Measurements from ENCODE around the gene NQO2.
"Not testable (repeated sequence)": the region's sequence is repeated elsewhere in the genome, so short reads cannot be mapped to it uniquely, and the experiment has no call there.

The NQO2 gene

DNA sequence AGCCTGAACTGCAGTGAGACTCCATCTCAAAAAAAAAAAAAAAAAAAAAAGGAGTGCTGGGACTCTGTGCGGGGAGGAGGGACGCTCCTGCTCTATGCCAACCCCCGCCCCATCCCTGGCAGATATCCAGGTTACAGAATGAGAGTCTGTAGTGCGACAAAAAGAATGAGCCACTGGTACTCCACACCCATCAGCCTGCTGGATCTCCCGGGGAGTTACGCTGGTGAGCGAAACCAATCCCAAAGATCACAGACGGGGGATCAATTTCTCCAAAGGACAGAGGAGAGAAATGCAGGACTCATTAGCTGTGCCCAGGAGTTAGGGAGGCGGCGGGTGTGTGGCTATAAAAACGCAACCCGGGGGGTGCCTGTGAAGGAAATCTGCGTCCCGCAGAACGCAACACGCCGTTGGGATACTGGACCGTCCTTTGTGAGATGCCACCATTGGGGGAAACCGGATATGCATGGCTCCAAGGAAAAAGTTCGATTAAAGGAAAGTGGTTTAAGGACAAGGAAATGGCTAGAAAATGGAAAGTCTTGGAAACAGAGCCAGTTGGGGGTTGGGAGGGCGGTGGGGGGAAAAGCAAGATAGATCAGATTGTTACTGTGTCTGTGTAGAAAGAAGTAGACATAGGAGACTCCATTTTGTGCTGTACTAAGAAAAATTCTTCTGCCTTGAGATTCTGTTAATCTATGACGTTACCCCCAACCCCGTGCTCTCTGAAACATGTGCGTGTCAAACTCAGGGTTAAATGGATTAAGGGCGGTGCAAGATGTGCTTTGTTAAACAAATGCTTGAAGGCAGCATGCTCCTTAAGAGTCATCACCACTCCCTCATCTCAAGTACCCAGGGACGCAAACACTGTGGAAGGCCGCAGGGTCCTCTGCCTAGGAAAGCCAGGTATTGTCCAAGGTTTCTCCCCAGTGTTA, 54.8 kb downstream of the NQO2 start:
- peak overlapping the region; percentile 83 for H3K27ac Mint-ChIP-seq
- not testable (repeated sequence) for H3K36me3 Mint-ChIP-seq, ATAC-seq, H3K4me1 Mint-ChIP-seq, H3K9me3 Mint-ChIP-seq
- peak in 1 of 2 donors; percentile 49 for DNase-seq (ENCODE audit: low spot score in 2 of 2)
- H3K4me3 Mint-ChIP-seq: peak overlapping the region; percentile 72

- H3K36me3 Mint-ChIP-seq; H3K27ac Mint-ChIP-seq; H3K4me3 Mint-ChIP-seq; H3K9me3 Mint-ChIP-seq; ATAC-seq; DNase-seq (ENCODE audit: low spot score in 2 of 2); H3K4me1 Mint-ChIP-seq: not testable (repeated sequence)
Measured at GRCh38 chr6:3055158-3055499, 55.4 kb downstream of the NQO2 start.

DNA sequence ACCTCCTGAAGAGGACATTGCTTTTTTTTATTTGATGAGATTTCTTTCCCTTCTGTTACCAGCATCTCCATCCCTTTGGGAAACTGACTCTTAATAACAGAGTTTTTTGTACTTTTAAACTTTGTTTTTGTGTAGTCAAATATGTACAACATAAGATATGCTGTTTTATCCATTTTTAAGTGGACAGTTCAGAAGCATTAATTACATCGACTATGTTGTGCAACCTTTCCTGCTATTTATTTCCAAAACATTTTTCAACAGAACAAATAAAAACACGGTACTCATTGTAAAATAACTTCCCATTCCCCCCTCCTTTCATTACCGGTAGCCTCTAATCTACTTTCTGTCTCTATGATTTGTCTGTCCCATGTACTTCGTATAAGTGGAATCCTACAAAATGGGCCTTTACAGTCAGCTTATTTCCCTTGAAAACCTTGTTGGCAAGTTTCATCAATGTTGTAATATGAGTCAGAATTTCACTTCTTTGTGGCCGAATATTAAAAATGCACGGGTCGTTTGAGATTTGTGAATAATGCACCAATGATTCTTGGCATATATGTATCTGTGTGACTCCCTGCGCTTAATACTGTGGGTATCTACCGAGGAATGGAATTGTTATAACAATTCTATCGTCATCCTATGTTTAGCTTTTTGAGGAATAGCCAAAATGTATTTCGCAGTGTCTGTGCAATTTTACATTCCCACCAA, 57.5 kb downstream of the NQO2 start:
- Mint-ChIP-seq H3K36me3 (no peaks in the 10 kb centered on the region), H3K4me1 (peaks cover 9% of the 10 kb centered on the region), H3K4me3 (no peak overlapping the region), H3K9me3 (no peaks in the 10 kb centered on the region), H3K27ac (no peak overlapping the region)
- ATAC-seq: no peak
- DNase-seq (ENCODE audit: low spot score in 2 of 2): no peak

DNA sequence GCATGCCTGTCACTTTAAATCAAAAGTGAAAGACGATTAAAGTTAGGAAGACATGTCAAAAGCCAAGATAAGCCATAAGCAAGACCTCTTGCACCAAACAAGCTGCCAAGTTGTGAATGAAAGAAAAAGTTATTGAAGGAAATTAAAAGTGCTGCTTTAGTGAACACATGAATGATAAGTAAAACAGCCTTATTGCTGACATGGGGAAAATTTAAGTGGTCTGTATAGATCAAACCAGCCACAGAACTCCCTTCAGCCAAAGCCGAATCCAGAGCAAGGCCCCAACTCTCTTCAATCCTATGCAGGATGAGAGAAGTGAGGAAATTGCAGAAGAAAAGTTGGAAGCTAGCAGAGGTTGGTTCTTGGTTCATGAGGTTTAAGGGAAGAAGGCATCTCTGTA, 59.3 kb downstream of the NQO2 start:
- ATAC-seq (no peak), DNase-seq (ENCODE audit: low spot score in 2 of 2) (no peak)
- no peak overlapping the region for H3K27ac Mint-ChIP-seq
- H3K4me3 Mint-ChIP-seq: no peak overlapping the region
- no peaks in the 10 kb centered on the region for H3K4me1 Mint-ChIP-seq
- peaks cover 6% of the 10 kb centered on the region for H3K36me3 Mint-ChIP-seq
- no peaks in the 10 kb centered on the region for H3K9me3 Mint-ChIP-seq

GRCh38 chr6:3060092-3060491, 60.4 kb downstream of the NQO2 start:
- H3K27ac Mint-ChIP-seq; H3K9me3 Mint-ChIP-seq; DNase-seq (ENCODE audit: low spot score in 2 of 2); ATAC-seq; H3K4me1 Mint-ChIP-seq; H3K4me3 Mint-ChIP-seq: not testable (repeated sequence)
- H3K36me3 Mint-ChIP-seq: peaks cover 12% of the 10 kb centered on the region

- H3K27ac Mint-ChIP-seq: no peak overlapping the region
- no peak for DNase-seq (ENCODE audit: low spot score in 2 of 2)
- H3K4me3 Mint-ChIP-seq: no peak overlapping the region
- peaks cover 8% of the 10 kb centered on the region for H3K4me1 Mint-ChIP-seq
- H3K9me3 Mint-ChIP-seq: no peaks in the 10 kb centered on the region
- ATAC-seq: peak; percentile 1
- peaks cover 12% of the 10 kb centered on the region for H3K36me3 Mint-ChIP-seq
Measured at GRCh38 chr6:3061501-3061941, 61.8 kb downstream of the NQO2 start.

GRCh38 chr6:3063340-3063732, 63.6 kb downstream of the NQO2 start:
- H3K4me3 Mint-ChIP-seq: peak overlapping the region; percentile 90
- peaks cover 18% of the 10 kb centered on the region for H3K36me3 Mint-ChIP-seq
- H3K4me1 Mint-ChIP-seq: peaks cover 25% of the 10 kb centered on the region
- DNase-seq (ENCODE audit: low spot score in 2 of 2); ATAC-seq; H3K9me3 Mint-ChIP-seq: not testable (repeated sequence)
- peak overlapping the region; percentile 82 for H3K27ac Mint-ChIP-seq

DNA sequence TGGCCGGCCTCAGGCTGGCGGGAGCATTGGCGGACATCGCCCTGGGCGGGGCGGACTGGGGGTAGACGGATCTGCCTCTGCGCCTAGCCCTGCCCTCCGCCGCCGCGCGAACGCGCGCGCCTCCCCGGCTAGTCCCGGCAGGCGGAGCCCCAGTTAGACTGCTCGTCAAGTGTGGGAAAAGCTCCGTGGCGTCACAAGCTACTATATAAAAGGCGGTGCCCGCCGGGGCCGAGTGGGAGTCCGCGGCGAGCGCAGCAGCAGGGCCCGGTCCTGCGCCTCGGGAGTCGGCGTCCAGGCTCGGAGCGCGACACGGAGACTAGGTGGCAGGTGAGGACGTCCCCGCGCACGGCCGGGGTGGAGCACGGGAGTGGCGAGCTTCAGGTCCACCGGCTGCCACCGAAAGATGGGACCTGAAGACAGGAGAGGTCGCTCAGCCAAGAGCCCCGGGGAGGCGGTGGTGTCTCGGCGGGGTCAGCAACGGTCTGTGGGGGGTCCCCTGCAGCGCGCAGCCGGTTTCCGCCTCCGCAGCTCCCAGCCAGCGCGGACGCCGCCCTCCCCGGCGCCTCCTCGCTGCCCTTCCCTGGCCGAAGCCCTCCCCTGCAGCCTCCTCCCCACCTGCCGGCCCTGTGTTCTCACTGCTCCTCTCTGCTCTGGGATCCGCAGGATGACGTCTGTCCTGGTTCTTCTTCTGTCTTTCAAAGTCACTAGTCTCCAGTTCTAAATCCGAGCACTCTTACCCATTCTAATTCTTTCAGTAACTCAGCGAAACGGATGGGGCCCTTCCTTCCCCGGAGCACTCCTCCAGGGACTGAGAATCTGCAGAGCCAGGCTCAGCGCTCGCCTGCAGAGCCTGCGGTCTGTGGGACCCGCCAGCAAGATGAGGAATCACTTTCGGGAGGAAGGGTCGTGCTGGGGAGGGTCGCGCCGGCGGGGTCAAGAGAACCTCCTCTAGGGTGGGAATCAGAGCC, 64.3 kb downstream of the NQO2 start:
- DNase-seq (ENCODE audit: low spot score in 2 of 2) (peak; percentile 84 to 96), ATAC-seq (peak; percentile 91)
- Mint-ChIP-seq H3K4me1 (peaks cover 25% of the 10 kb centered on the region), H3K4me3 (peak overlapping the region; percentile 90), H3K27ac (peak overlapping the region; percentile 82), H3K36me3 (peaks cover 23% of the 10 kb centered on the region), H3K9me3 (no peaks in the 10 kb centered on the region)

DNA sequence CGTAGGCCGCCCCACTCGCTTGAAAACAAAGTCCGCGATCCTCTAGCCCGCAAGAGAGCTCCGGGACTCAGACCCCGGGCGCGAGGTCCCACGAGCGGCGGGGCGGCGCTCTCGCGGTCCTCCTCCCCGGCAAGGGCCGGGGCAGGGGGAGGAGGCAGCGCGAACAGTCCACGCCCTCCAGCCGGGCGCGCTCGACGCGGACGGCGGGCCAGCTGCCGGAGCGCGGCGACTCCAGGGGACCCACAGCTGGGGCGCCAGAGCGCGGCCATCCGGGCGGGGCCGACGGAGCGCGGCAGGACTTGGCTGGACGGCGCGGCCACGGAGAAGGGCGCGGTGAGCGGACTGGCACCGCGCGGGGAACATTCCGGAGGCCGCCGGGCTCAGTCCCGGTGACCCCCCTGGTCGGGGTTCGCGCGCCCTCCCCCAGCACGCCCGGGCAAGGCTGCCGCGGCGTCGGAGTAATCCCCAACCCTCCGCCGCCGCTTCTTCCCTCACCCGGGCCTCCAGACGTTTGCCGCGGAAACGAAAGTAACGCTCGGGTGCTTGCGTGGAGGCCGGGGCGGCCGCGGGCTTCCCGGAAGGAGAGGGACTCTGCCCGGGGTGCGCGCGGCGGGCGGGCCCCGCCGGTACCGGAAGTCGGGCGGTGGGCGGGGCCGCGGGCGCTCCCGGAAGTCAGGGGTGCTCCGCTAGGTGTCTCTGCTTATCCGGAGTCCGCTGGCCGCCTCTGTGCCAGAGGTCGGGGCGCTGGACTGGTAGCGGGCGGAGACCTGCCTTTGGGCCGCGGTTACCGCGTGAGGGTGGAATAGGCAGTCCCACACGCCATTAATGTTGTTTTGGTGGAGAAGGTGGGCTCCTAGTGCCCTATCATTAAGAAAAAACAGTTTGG, 68.9 kb downstream of the NQO2 start, which contains the start of gene RIPK1:
TSS of gene RIPK1 (plus strand) at position 166 of the 886 bp plus-strand sequence. CDS start 8,330 bp downstream, outside the sequence.
- ATAC-seq (peak; percentile 88), DNase-seq (ENCODE audit: low spot score in 2 of 2) (peak; percentile 93 to 98)
- peak within 1 kb of the TSS; percentile 88 for H3K4me3 Mint-ChIP-seq
- no peaks in the 10 kb centered on the region for H3K9me3 Mint-ChIP-seq
- peak within 1 kb of the TSS; percentile 96 for H3K27ac Mint-ChIP-seq
- peaks cover 58% of the 10 kb centered on the region for H3K36me3 Mint-ChIP-seq
- peaks cover 52% of the 10 kb centered on the region for H3K4me1 Mint-ChIP-seq

All from stimulated activated effector memory CD8-positive, alpha-beta T cell treated with anti-CD3 and anti-CD28 coated beads, Interleukin-12 subunit alpha, Interleukin-12 subunit beta, amount 100 ng/mL, for 72 hours (primary cell).